BJ (cell line): ENCODE measurements around the gene NFIA. TPM values are rescaled to one million over a fixed set of nuclear protein-coding genes. Genes with fewer than 3 reads are reported as not detected.

Experiments used
- CTCF ChIA-PET: fragments of 350-600 bp; formaldehyde crosslinking; extraction: SDS; loops from one replicate; lab custom pipeline; 2021; ENCODE audit warnings: antibody characterized with exemption, inconsistent platforms; lab: Yijun Ruan, JAX
- POLR2A ChIA-PET: fragments of 300-600 bp; sonication (Branson Sonifier 250); formaldehyde crosslinking; extraction: SDS; loops from one replicate; lab custom pipeline; 2021; ENCODE audit warnings: antibody characterized with exemption; lab: Charles Lee
- DNase-seq: peaks from one replicate; pipeline ENCODE4 v3.0.0-alpha.2; 2011; ENCODE audit warnings: low read depth
- H3K27me3 ChIP-seq: 2 replicates; pipeline ENCODE4 v1.6.0; 2011; ENCODE audit warnings: low read length; ENCODE audit not compliant: control insufficient read depth, insufficient read depth
- H3K36me3 ChIP-seq: 2 replicates; pipeline ENCODE4 v1.5.1; 2011; ENCODE audit warnings: low read length; ENCODE audit not compliant: control insufficient read depth, insufficient read depth
- H3K4me3 ChIP-seq: 2 replicates; pipeline ENCODE4 v1.5.1; 2011; ENCODE audit warnings: low read depth, mild to moderate bottlenecking, control low read depth, low read length
- polyA plus RNA-seq: library from polyadenylated mRNA; depleted of rRNA; stranded (reverse); fragments of >200 nt; gene quantifications from 2 replicates; pipeline ENCODE4 v1.2.3, GENCODE V29; 2011
- TF ChIP-seq, protein P1 (sequence below): IDR thresholded peaks from 2 replicates; pipeline ENCODE4 v1.5.1; 2011; ENCODE audit warnings: low read depth, mild to moderate bottlenecking, control low read depth, inconsistent platforms, low read length, moderate library complexity; ENCODE audit not compliant: insufficient read depth

Gene NFIA
- polyA plus RNA-seq, 1 experiment = 4.5 TPM

DNA sequence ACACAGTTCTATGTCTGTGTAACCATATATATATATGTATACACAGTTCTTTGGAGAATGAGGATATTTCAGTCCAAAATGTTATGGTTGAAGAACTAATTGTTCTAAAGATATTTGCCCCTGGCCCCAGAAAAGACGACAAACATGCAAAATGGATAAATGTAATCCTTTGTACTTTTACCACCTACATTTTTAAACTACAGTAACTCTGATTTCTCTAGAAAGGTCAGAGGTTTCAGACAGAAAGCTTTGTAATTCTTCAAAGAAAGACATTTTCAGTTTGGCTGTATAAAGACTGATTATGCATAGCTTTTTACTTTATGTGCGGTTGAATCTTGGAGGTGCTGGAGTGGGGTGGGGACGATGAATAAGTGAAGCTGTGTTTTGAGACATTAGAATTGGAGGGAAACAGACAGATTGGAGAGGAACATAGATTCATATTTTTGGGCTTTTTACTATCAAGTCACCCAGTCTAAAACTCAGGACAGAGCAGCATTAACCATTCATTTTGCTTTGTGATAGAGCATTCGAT lies 16.6 kb downstream of the NFIA start:
- TF ChIP-seq, protein P1, sequence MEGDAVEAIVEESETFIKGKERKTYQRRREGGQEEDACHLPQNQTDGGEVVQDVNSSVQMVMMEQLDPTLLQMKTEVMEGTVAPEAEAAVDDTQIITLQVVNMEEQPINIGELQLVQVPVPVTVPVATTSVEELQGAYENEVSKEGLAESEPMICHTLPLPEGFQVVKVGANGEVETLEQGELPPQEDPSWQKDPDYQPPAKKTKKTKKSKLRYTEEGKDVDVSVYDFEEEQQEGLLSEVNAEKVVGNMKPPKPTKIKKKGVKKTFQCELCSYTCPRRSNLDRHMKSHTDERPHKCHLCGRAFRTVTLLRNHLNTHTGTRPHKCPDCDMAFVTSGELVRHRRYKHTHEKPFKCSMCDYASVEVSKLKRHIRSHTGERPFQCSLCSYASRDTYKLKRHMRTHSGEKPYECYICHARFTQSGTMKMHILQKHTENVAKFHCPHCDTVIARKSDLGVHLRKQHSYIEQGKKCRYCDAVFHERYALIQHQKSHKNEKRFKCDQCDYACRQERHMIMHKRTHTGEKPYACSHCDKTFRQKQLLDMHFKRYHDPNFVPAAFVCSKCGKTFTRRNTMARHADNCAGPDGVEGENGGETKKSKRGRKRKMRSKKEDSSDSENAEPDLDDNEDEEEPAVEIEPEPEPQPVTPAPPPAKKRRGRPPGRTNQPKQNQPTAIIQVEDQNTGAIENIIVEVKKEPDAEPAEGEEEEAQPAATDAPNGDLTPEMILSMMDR = no peak
- ChIA-PET POLR2A (no interaction called here), CTCF (no interaction called here)
- Histone ChIP-seq H3K4me3 (no peak overlapping the region), H3K36me3 (no peaks in the 10 kb centered on the region), H3K27me3 (no peaks in the 10 kb centered on the region)
- no peak for DNase-seq

DNA sequence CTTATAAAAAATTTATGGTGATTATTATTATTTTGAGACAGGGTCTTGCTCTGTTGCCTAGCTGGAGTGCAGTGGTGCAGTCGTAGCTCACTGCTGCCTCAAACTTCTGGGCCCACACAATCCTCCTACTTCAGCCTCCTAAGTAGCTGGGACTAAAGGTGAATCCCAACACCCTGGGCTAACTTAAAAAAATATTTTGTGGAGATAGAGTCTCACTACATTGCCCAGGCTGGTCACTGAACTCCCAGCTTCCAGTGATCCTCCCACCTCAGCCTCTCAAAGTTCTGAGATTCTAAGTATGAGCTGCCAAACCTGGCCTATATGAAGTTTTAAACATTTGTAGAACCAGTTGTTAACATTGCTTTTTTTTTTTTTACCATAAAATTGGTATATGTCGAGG lies 18.2 kb downstream of the NFIA start:
- H3K36me3 ChIP-seq = no peaks in the 10 kb centered on the region
- H3K27me3 ChIP-seq = no peaks in the 10 kb centered on the region
- H3K4me3 ChIP-seq = no peak overlapping the region
- POLR2A ChIA-PET = no interaction called here
- CTCF ChIA-PET = interaction anchor here (0.8 to 1.2 kb wide), 2 partner anchors 50 to 703 kb away, joined by 4 read pairs; no protein-coding TSS in a partner anchor
- TF ChIP-seq, protein P1 = no peak
- no peak for DNase-seq

DNA sequence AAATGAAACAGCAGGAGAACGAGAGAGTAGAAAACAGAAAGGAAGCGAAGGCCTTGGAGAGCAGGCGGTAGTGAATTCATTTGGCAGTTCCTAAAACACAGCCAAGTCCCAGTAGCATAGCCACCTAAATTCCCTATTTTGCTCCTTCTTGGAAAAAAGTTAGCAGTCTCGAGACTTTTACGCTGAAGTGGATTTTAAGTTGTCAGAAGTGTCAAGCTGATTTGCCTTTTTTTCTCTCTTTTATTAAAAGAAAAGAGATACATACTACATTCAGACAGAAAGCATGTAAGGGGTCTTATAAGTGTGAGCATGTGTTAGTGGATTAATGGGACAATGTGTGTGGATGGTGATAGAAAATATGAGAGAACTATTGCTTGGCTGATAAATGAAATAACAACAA lies 19.2 kb downstream of the NFIA start:
- no peaks in the 10 kb centered on the region for H3K27me3 ChIP-seq
- CTCF ChIA-PET = no interaction called here
- H3K36me3 ChIP-seq = no peaks in the 10 kb centered on the region
- DNase-seq = no peak
- POLR2A ChIA-PET = no interaction called here
- no peak overlapping the region for H3K4me3 ChIP-seq
- TF ChIP-seq, protein P1 = no peak

DNA sequence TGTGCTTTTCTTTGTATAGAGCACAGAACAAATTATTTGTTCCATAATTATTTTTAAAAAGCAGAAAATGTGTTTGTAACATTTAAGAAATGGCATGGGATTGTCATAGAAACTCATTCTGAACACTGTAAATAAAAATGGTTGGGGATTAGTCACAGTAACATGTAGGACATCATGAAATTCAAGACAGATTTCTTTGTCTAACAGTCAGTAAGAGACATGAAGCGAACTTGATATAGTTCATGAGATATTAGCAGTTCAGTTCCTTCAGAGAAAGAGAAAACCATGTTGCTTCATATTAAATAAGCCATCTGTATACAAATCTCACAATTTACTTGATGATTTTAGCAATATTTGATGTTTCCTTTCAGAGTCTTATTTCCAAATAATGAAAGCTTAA lies 19.7 kb downstream of the NFIA start:
- TF ChIP-seq, protein P1 = no peak
- Histone ChIP-seq H3K27me3 (no peaks in the 10 kb centered on the region), H3K36me3 (no peaks in the 10 kb centered on the region), H3K4me3 (no peak overlapping the region)
- DNase-seq = no peak
- CTCF ChIA-PET = no interaction called here
- POLR2A ChIA-PET = no interaction called here

DNA sequence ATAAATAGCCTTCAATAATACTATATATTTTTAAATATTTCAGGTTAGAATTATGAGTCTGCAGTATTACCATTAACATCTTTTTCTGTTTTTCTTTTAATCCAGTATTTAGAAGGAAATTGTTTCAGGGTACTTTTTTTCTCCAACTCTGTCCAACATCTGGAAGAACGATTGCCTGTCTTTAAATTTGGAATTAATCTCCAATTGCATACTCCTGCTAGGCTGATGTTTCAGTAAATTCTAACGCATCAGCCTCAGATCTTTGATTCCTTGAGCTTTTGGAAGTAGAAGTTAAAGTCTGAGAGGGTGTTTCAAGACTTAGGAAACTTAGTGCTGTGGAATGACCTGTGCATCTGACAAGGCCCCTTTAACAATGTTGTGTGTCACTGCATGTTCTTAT lies 20.3 kb downstream of the NFIA start:
- Histone ChIP-seq H3K27me3 (no peaks in the 10 kb centered on the region), H3K4me3 (no peak overlapping the region), H3K36me3 (no peaks in the 10 kb centered on the region)
- TF ChIP-seq, protein P1 = no peak
- CTCF ChIA-PET = no interaction called here
- POLR2A ChIA-PET = no interaction called here
- no peak for DNase-seq
